Panc1 (cell line): ENCODE data around the gene BTNL8. TPM values are rescaled to one million over a fixed set of nuclear protein-coding genes. Genes with fewer than 3 reads are reported as not detected.

ENCODE experiments used
- total RNA-seq: library from RNA; stranded (reverse); gene quantifications from one replicate; pipeline ENCODE4 v1.2.1, GENCODE V29; 2021; ENCODE audit not compliant: unreplicated experiment

BTNL8 gene
- total RNA-seq, 1 experiment from 2014 or later = not detected

Other genes starting within 250 kb of the BTNL8 start
- 0.44 TPM for gene FLT4, start 249.6 kb upstream of the BTNL8 start, total RNA-seq
- gene OR2Y1, start 159.1 kb upstream of the BTNL8 start, total RNA-seq = not detected
- 113 TPM for gene MGAT1, start 96.4 kb upstream of the BTNL8 start, total RNA-seq
- gene ZFP62, start 37.9 kb upstream of the BTNL8 start, total RNA-seq = 17.8 TPM
- not detected for gene BTNL3, start 89.7 kb downstream of the BTNL8 start, total RNA-seq
- 37.5 TPM for gene BTNL9, start 141.1 kb downstream of the BTNL8 start, total RNA-seq
- gene OR2V1, start 232.0 kb downstream of the BTNL8 start, total RNA-seq = not detected
- gene OR2V2, start 248.4 kb downstream of the BTNL8 start, total RNA-seq = not detected